ENCODE data around the gene LINC01488.

DNA sequence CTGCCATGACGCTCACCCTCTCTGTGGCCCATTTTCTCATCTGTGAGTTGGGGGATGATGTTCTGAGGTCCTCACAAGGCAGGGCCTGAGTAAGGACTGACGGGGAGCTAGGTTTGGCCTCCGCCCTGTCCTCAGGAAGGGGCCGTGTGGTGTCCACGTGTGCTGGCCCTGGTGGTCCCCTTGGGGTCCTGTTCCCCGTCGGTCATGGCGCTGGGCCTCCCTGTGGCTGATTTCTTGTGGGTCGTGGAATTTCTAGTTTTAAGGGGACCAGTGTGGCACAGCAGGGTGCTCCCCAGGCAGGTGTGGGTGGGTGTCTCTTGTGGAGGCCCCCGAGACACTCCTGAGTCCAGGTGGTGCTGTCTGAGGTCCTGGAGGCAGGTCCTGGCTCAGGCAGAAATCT lies 5.9 kb downstream of the LINC01488 start:
- TF ChIP-seq SIX4 (CRISPR knock-in tag; IDR thresholded peaks at IDR 0.05) (no peak), POLR2AphosphoS5 (IDR thresholded peaks at IDR 0.05; ENCODE audit: low read depth, low read length) (no peak), ARID2 (CRISPR knock-in tag; IDR thresholded peaks at IDR 0.05; ENCODE audit: borderline replicate concordance) (no peak), FOXM1 (CRISPR knock-in tag; IDR thresholded peaks at IDR 0.05) (no peak)
